ENCODE data around the gene PRKCH. TPM values are rescaled to one million over a fixed set of nuclear protein-coding genes. Genes with fewer than 3 reads are reported as not detected.
A peak's percentile ranks its signal among the peaks of the same experiment; 100 is the strongest.

The PRKCH gene
- total RNA-seq, 2 donors from 2014 or later = 27.6 to 33.9 TPM

DNA sequence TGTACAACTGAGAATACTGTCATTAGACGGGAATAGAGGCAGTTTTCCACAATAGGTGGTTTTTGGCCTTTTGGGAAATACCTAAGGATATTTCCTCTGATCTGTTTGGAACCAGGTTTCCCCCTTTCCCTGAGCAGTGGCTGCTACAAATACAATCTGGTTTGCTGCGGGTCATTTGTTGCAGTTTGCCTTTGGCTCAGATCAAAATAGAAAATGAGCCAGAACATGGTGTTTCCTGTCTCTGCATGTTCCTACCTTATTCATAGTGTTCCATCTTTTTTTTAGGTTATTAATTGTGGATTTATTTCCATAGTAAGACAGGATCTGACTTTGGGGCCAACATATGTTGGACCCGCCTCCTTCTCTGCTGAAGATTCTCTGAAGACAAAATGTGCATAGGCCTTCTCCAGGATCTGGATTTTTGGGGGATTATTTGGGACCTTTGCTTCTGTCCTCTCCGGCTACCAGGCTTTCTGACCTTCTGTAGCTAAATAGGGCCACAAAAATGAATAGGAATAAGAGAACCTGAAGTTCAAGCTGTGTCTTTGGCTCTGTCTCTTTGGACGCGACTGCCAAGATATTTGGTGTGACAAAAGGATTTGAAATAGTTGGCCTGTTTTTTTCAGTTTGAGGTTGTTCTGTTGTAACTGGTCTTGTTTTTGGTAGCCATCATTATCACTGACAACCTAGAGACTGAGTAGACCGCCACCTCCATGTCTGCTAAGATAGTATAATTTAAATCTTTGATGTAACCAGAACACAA lies 146.9 kb downstream of the PRKCH start:
- intact Hi-C loops (cut with DNase I) = no loop called here
- TF ChIP-seq, protein P1, sequence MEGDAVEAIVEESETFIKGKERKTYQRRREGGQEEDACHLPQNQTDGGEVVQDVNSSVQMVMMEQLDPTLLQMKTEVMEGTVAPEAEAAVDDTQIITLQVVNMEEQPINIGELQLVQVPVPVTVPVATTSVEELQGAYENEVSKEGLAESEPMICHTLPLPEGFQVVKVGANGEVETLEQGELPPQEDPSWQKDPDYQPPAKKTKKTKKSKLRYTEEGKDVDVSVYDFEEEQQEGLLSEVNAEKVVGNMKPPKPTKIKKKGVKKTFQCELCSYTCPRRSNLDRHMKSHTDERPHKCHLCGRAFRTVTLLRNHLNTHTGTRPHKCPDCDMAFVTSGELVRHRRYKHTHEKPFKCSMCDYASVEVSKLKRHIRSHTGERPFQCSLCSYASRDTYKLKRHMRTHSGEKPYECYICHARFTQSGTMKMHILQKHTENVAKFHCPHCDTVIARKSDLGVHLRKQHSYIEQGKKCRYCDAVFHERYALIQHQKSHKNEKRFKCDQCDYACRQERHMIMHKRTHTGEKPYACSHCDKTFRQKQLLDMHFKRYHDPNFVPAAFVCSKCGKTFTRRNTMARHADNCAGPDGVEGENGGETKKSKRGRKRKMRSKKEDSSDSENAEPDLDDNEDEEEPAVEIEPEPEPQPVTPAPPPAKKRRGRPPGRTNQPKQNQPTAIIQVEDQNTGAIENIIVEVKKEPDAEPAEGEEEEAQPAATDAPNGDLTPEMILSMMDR (IDR thresholded peaks at IDR 0.05) = no peak
- TF ChIP-seq POLR2AphosphoS5 (IDR thresholded peaks at IDR 0.05) (no peak), POLR2A (IDR thresholded peaks at IDR 0.05) (no peak)
- Histone ChIP-seq H3K9me3 (no peaks in the 10 kb centered on the region), H3K36me3 (no peaks in the 10 kb centered on the region), H3K4me3 (no peak overlapping the region), H3K27me3 (replicated peaks; ENCODE audit: insufficient read depth) (no peaks in the 10 kb centered on the region), H3K27ac (peak overlapping the region; percentile 5 to 50), H3K4me1 (replicated peaks) (peaks cover 5% of the 10 kb centered on the region)
- WGBS = 52% methylated on average over 7 of the region's 7 CpGs
- DNase-seq (ENCODE audit: low spot score) = no peak

DNA sequence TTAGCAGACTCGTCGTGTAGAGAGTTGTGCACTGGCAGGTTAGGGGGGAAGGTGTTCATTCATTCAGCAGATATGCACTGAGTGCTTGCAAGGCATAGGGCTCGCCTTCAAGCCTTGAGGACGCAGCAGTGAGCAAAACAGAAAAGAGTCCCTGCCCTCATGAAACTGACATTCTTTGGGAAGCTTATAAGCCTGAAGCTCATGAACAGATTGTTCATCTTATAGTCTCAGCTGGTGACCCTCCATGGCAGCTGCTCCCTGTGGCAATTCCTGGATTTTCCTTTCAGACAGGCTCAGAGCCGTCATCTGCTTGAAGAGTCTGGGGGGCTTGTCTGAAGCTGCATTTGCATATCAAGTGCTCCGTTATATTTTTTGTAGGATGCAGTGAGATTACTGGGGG lies 148.4 kb downstream of the PRKCH start:
- DNase-seq (ENCODE audit: low spot score) = no peak
- Histone ChIP-seq H3K27me3 (replicated peaks; ENCODE audit: insufficient read depth) (no peaks in the 10 kb centered on the region), H3K4me3 (no peak overlapping the region), H3K4me1 (replicated peaks) (peaks cover 5% of the 10 kb centered on the region), H3K36me3 (no peaks in the 10 kb centered on the region), H3K9me3 (no peaks in the 10 kb centered on the region), H3K27ac (peak overlapping the region; percentile 21 to 23)
- intact Hi-C loops (cut with DNase I) = loop anchor here (5.0 kb wide), 2 partner anchors 73 to 228 kb away; partner anchors contain the start of gene HIF1A
- no peak for TF ChIP-seq POLR2AphosphoS5 (IDR thresholded peaks at IDR 0.05)
- TF ChIP-seq POLR2A (IDR thresholded peaks at IDR 0.05) = no peak
- TF ChIP-seq, protein P1 (IDR thresholded peaks at IDR 0.05) = no peak
- WGBS = 76% methylated on average over 6 of the region's 6 CpGs

DNA sequence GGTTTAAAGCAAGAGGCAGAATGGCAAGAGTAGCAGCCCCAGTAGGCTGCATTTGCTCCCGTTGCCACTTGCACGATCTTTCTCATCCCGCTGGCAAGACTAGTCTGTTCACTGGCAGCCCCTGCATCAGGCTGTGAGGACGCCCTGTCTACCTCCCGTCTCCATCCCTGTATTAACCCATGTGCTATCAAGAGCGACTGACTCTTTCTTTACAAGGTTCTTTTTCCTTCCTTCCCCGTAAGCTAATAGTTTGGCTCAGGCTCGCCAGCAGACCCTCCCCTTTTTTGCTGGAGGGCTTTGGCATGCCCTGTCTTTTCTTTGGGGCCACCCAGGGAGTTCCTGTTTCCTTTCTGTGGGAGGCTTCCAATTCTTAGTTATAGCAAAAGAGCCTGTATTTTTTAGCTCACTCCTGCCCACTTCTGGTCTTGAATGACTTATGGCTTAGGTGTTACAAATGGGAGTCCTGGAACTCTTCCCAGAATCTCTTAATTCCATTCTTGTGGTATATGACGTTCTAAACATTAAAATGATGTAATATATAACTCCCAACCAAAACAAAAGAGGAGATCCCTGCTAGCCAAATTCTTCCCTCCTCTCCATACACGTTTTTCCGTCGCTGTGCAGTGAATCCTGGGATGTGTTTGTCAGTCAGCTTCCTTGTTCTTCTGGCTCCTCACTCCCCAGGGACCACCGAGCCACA lies 149.0 kb downstream of the PRKCH start:
- no peak for TF ChIP-seq POLR2A (IDR thresholded peaks at IDR 0.05)
- TF ChIP-seq, protein P1 (IDR thresholded peaks at IDR 0.05) = peak in 1 of 4 experiments; percentile 26
- no peaks in the 10 kb centered on the region for H3K36me3 ChIP-seq
- WGBS = 12% methylated on average over 13 of the region's 13 CpGs
- H3K27ac ChIP-seq = peak overlapping the region; percentile 21 to 28
- intact Hi-C loops (cut with DNase I) = loop anchor here (5.0 kb wide), 2 partner anchors 72 to 227 kb away; partner anchors contain the start of gene HIF1A
- H3K4me3 ChIP-seq = no peak overlapping the region
- DNase-seq (ENCODE audit: low spot score) = no peak
- H3K4me1 ChIP-seq (replicated peaks) = peaks cover 5% of the 10 kb centered on the region
- no peaks in the 10 kb centered on the region for H3K27me3 ChIP-seq (replicated peaks; ENCODE audit: insufficient read depth)
- no peaks in the 10 kb centered on the region for H3K9me3 ChIP-seq

DNA sequence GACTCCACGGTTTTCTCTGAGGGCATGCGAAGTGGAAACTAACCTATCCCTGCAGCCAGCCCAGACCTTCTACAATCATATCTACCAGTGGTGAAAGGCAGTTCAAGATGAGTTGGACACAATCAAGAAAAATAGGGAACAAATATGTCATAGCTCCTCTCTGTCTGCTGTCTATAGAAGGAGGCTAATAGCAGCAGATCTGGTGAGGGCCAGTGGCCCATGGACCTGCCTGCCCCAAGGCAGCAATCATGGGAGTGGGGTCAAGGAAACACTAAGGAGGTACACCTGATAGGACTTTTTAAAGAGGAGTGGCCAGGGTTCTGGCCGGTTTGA lies 149.5 kb downstream of the PRKCH start:
- intact Hi-C loops (cut with DNase I) = loop anchor here (5.0 kb wide), 2 partner anchors 71 to 226 kb away; partner anchors contain the start of gene HIF1A
- Histone ChIP-seq H3K4me3 (no peak overlapping the region), H3K27ac (peak overlapping the region; percentile 21 to 28), H3K27me3 (replicated peaks; ENCODE audit: insufficient read depth) (no peaks in the 10 kb centered on the region), H3K4me1 (replicated peaks) (peaks cover 5% of the 10 kb centered on the region), H3K36me3 (no peaks in the 10 kb centered on the region), H3K9me3 (no peaks in the 10 kb centered on the region)
- 45% methylated on average over 3 of the region's 3 CpGs for WGBS
- TF ChIP-seq, protein P1 (IDR thresholded peaks at IDR 0.05) = no peak
- no peak for TF ChIP-seq POLR2A (IDR thresholded peaks at IDR 0.05)
- TF ChIP-seq POLR2AphosphoS5 (IDR thresholded peaks at IDR 0.05) = no peak
- DNase-seq (ENCODE audit: low spot score) = no peak
